Adipocyte (in vitro differentiated cells): ENCODE data around the gene CCDC149.

Source experiments
- DNase-seq: peaks from one replicate; pipeline ENCODE4 v3.0.0-alpha.2; 2015; ENCODE audit warnings: low read depth
- H3K27me3 ChIP-seq: replicated peaks from 2 replicates; pipeline ENCODE4 v1.7.0; 2013; ENCODE audit warnings: mild to moderate bottlenecking, low read length, moderate library complexity; ENCODE audit not compliant: control insufficient read depth, insufficient read depth
- H3K36me3 ChIP-seq: 2 replicates; pipeline ENCODE4 v1.7.0; 2013; ENCODE audit warnings: low read length, mild to moderate bottlenecking, moderate library complexity; ENCODE audit not compliant: control insufficient read depth, insufficient read depth, severe bottlenecking
- H3K4me1 ChIP-seq: 2 replicates; pipeline ENCODE4 v1.7.0; 2013; ENCODE audit warnings: mild to moderate bottlenecking, low read length, moderate library complexity; ENCODE audit not compliant: control insufficient read depth, insufficient read depth
- H3K4me3 ChIP-seq: 2 replicates; pipeline ENCODE4 v1.7.0; 2013; ENCODE audit warnings: mild to moderate bottlenecking, low read length, moderate library complexity
- H3K9ac ChIP-seq: 2 replicates; pipeline ENCODE4 v1.7.0; 2013; ENCODE audit warnings: mild to moderate bottlenecking, low read length, moderate library complexity
- H3K9me3 ChIP-seq: 2 replicates; pipeline ENCODE4 v1.7.0; 2013; ENCODE audit warnings: mild to moderate bottlenecking, low read length, moderate library complexity; ENCODE audit not compliant: control insufficient read depth

Gene CCDC149

GRCh38 chr4:24912252-24913118 is at the start of gene CCDC149:
Gene CCDC149 (minus strand): TSS chr4:24913042. CDS start chr4:24912864, 178 bp downstream.
- peaks cover 11% of the 10 kb centered on the region for H3K36me3 ChIP-seq
- peak within 1 kb of the TSS; percentile 81 for H3K4me3 ChIP-seq
- peaks cover 13% of the 10 kb centered on the region for H3K4me1 ChIP-seq
- peak; percentile 87 for DNase-seq
- no peaks in the 10 kb centered on the region for H3K27me3 ChIP-seq
- no peaks in the 10 kb centered on the region for H3K9me3 ChIP-seq
- H3K9ac ChIP-seq, result peak within 1 kb of the TSS; percentile 91

GRCh38 chr4:24957886-24958285 is 45.0 kb upstream of the CCDC149 start:
- H3K36me3 ChIP-seq, result no peaks in the 10 kb centered on the region
- H3K4me1 ChIP-seq, result no peaks in the 10 kb centered on the region
- peaks cover 8% of the 10 kb centered on the region for H3K9me3 ChIP-seq
- no peak overlapping the region for H3K4me3 ChIP-seq
- H3K27me3 ChIP-seq, result no peaks in the 10 kb centered on the region
- no peak overlapping the region for H3K9ac ChIP-seq
- no peak for DNase-seq

- H3K4me1 ChIP-seq, result no peaks in the 10 kb centered on the region
- H3K27me3 ChIP-seq, result no peaks in the 10 kb centered on the region
- peaks cover 8% of the 10 kb centered on the region for H3K9me3 ChIP-seq
- H3K9ac ChIP-seq, result no peak overlapping the region
- DNase-seq, result no peak
- H3K36me3 ChIP-seq, result no peaks in the 10 kb centered on the region
- no peak overlapping the region for H3K4me3 ChIP-seq
These were observed 43.9 kb upstream of the CCDC149 start for GRCh38 chr4:24956763-24957162.

GRCh38 chr4:24956091-24956490 is 43.2 kb upstream of the CCDC149 start:
- Histone ChIP-seq H3K4me1 (no peaks in the 10 kb centered on the region), H3K4me3 (no peak overlapping the region), H3K9ac (no peak overlapping the region), H3K9me3 (peaks cover 8% of the 10 kb centered on the region), H3K27me3 (no peaks in the 10 kb centered on the region), H3K36me3 (no peaks in the 10 kb centered on the region)
- no peak for DNase-seq

GRCh38 chr4:24952667-24953066 is 39.8 kb upstream of the CCDC149 start:
- no peaks in the 10 kb centered on the region for H3K4me1 ChIP-seq

GRCh38 chr4:24949970-24950369 is 37.1 kb upstream of the CCDC149 start:
- Histone ChIP-seq H3K4me1 (no peaks in the 10 kb centered on the region), H3K27me3 (peaks cover 10% of the 10 kb centered on the region), H3K36me3 (no peaks in the 10 kb centered on the region), H3K4me3 (no peak overlapping the region), H3K9me3 (peaks cover 11% of the 10 kb centered on the region), H3K9ac (no peak overlapping the region)
- DNase-seq, result no peak

More at GRCh38 chr4:24952667-24953066, 39.8 kb upstream of the CCDC149 start:
- no peak overlapping the region for H3K4me3 ChIP-seq
- no peaks in the 10 kb centered on the region for H3K36me3 ChIP-seq
- peaks cover 10% of the 10 kb centered on the region for H3K27me3 ChIP-seq
- no peak overlapping the region for H3K9ac ChIP-seq
- no peak for DNase-seq
- H3K9me3 ChIP-seq, result peaks cover 8% of the 10 kb centered on the region

GRCh38 chr4:24937917-24938281 is 25.1 kb upstream of the CCDC149 start:
- Histone ChIP-seq H3K4me3 (no peak overlapping the region), H3K4me1 (no peaks in the 10 kb centered on the region), H3K9me3 (peaks cover 13% of the 10 kb centered on the region), H3K9ac (no peak overlapping the region), H3K36me3 (no peaks in the 10 kb centered on the region), H3K27me3 (no peaks in the 10 kb centered on the region)
- DNase-seq, result no peak

- no peaks in the 10 kb centered on the region for H3K4me1 ChIP-seq
- peaks cover 13% of the 10 kb centered on the region for H3K9me3 ChIP-seq
- no peak overlapping the region for H3K9ac ChIP-seq
- H3K4me3 ChIP-seq, result no peak overlapping the region
- DNase-seq, result no peak
- no peaks in the 10 kb centered on the region for H3K36me3 ChIP-seq
- no peaks in the 10 kb centered on the region for H3K27me3 ChIP-seq
These were observed 24.5 kb upstream of the CCDC149 start for GRCh38 chr4:24937176-24937916.

- peaks cover 13% of the 10 kb centered on the region for H3K9me3 ChIP-seq
- H3K36me3 ChIP-seq, result no peaks in the 10 kb centered on the region
- H3K9ac ChIP-seq, result no peak overlapping the region
- no peak for DNase-seq
- no peaks in the 10 kb centered on the region for H3K4me1 ChIP-seq
- H3K4me3 ChIP-seq, result no peak overlapping the region
- H3K27me3 ChIP-seq, result no peaks in the 10 kb centered on the region
These were observed 23.0 kb upstream of the CCDC149 start for GRCh38 chr4:24935856-24936255.

- no peaks in the 10 kb centered on the region for H3K36me3 ChIP-seq
- DNase-seq, result no peak
- no peak overlapping the region for H3K9ac ChIP-seq
- H3K27me3 ChIP-seq, result no peaks in the 10 kb centered on the region
- peaks cover 6% of the 10 kb centered on the region for H3K4me1 ChIP-seq
- no peak overlapping the region for H3K4me3 ChIP-seq
- peaks cover 13% of the 10 kb centered on the region for H3K9me3 ChIP-seq
These were observed 21.5 kb upstream of the CCDC149 start for GRCh38 chr4:24934311-24934710.

GRCh38 chr4:24933684-24934275 is 20.9 kb upstream of the CCDC149 start:
- peaks cover 13% of the 10 kb centered on the region for H3K9me3 ChIP-seq
- H3K4me3 ChIP-seq, result no peak overlapping the region
- H3K4me1 ChIP-seq, result peaks cover 6% of the 10 kb centered on the region
- no peak overlapping the region for H3K9ac ChIP-seq
- no peak for DNase-seq
- no peaks in the 10 kb centered on the region for H3K36me3 ChIP-seq
- H3K27me3 ChIP-seq, result no peaks in the 10 kb centered on the region
